HG02642 (cell line): ENCODE results near the gene QKI.
"Not testable (repeated sequence)": the region's sequence is repeated elsewhere in the genome, so short reads cannot be mapped to it uniquely, and the experiment has no call there.

Experiments
- ATAC-seq: cut with Tn5 transposase; IDR thresholded peaks from one replicate; pipeline ENCODE4 v1.9.1; 2021; ENCODE audit warnings: mild to moderate bottlenecking; ENCODE audit not compliant: unreplicated experiment, poor library complexity

The QKI gene

DNA sequence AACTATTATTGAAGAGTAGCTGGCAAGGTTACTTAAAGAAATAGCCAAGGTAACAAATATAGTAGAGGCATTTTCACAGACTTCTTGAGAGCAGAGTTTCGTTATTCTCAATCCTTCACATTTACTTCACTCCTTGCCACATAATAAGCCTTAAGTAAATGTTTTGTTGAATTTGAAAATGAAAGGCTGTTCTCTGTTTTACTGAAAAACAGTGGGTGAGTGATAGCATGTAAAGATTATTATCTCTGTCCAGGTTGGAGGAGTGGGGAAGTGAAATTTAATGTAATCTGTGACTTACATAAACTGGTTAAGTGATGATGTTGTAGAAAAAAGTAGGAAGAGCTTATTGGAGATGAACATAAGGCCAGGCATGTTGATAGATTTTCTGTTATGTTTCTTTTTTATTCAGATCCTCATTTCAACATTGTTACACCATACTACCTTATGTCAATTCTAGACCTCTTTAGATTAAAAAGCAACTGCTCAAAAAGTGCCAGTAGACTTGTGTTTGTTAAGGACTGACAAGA is 55.0 kb downstream of the QKI start:
- no peak for ATAC-seq

DNA sequence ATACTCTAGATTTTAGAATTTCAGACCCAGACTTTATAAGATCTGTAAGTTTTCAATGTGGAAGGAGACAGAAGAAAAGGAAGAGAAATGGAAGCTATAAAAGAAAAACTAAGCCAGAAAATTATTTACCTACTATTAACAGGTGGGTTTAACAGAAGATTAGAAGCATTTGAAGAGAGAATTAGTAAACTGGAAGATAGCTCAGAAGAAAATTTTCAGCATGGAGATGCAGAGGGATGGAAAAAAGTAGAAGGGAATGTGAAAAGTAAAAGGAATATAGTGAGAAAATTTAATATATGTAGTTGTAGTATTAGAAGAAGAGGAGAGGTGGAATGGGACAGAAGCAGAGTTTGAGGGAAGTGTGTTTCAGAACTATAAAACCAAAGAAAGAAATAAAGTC is 56.1 kb downstream of the QKI start:
- ATAC-seq, result no peak

DNA sequence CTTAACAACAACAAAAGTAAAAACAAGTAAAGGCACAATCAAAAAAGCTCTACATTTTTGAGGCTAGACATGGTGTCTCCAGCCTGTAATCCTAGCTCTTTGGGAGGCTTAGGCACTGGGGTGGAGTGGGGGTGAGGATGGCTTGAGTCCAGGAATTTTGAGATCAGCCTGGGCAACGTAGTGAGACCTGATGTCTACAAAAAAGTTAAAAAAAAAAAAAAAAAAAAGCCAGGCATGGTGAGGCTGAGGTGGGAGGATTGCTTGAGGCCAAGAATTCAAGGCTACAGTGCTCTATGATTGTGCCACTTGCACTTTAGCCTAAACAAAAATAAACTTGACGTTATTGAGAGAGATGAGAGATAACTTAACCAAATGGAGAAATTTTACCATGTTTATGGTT is 60.1 kb downstream of the QKI start:
- no peak for ATAC-seq

DNA sequence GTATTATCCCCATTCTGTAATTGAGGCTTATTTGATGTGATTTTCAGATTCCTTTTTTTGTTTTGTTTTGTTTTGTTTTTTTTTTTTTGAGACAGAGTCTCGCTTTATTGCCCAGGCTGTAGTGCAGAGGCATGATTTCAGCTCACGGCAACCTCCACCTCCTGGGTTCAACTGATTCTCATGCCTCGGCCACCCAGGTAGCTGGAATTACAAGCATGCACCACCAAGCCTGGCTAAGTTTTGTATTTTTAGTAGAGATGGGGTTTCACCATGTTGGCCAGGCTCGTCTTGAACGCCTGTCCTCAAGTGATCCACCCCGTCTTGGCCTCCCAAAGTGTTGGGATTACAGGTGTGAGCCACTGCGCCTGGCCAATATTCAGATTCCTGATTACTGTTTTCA is 62.4 kb downstream of the QKI start:
- not testable (repeated sequence) for ATAC-seq

DNA sequence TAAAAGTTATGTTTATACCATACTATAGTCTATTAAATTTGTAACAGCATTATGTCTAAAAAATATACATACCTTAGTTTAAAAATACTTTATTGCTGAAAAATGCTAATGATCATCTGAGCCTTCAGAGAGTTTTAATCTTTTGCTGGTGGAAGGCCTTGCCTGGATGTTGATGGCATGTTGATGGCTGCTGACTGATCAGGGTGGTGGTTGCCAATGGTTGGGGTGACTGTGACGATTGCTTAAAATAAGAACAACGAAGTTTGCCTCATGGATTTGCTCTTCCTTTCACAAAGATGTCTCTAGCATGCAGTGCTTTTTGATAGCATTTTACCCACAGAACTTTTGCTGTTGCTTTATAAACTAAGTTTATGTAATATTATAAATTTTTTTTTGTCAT is 68.6 kb downstream of the QKI start:
- no peak for ATAC-seq

DNA sequence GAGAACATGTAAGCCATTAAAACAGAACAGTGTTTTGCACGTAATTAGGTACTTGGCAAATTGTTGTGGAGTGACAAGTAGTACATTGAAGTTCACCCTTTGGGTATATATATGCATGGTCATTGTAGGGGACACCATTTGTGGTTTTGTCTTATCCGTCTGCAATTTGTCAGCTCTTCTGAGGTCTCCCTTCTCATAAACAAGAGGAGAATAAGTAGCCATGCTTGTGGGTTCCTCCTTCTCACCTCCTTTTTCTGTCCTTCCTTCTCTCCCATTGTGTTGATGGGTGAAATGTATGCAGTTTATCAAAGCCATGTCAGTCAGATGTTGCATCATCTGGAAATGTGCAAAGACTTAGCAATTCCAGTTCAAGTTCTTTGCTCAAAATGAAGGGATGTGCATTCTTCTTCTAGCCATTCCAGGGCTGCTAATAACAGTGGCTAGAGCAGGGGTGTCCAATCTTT is 70.9 kb downstream of the QKI start:
- ATAC-seq, result no peak

DNA sequence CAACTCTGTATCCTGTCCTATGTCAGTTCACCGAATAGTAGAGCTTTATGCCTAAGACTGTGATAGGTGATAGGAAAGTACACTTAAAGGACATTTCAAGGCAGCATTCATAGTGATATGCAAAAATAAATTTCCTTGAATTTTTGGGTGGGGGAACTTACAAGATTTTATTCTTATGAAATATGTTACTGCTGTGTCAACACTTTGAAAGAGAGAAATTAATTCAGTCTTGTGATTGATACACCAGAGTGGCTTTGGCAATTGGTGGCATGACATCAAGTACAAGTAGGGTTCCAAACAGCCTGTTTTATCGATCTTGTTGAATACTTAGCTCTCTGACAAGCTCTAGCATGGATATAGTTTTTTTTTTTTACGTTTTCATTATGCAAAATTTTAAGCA is 72.3 kb downstream of the QKI start:
- no peak for ATAC-seq

DNA sequence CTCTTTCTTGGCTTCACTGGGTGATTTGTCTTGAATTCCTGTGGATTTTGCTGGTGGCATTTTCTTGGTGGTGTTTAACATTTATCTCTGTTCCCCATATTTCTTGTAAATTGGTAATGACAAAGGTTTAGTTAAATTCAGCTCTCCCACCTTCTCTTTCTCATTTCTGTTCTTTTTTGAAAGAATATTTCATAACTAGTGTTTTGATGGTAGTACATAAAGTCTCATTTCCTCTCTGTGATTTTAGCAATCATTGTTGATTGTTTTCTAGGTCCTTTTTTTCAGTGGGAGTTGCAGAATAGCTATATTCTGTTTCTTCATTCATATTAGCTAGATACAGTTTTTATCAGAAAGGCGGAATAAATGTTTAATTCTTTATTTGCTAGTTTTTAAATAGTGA is 73.1 kb downstream of the QKI start:
- ATAC-seq, result no peak

DNA sequence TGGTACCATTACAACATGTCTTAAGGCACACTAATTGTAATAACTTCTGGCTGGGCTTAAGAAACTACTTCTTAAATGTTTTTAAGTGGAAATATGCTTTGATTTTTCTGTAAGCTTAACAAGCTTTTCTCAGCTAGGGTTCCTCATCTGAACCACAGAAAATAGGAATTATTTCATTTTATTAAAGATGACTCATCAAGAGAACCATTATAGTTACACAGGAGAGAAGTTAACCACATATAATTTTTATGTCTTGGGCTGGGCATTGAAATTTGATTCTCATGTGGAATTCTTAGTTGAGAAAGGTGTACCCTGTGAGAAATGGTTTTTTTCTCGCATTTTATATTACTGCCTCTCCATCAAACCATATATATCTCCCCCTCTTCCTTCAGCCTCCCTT is 75.1 kb downstream of the QKI start:
- no peak for ATAC-seq

DNA sequence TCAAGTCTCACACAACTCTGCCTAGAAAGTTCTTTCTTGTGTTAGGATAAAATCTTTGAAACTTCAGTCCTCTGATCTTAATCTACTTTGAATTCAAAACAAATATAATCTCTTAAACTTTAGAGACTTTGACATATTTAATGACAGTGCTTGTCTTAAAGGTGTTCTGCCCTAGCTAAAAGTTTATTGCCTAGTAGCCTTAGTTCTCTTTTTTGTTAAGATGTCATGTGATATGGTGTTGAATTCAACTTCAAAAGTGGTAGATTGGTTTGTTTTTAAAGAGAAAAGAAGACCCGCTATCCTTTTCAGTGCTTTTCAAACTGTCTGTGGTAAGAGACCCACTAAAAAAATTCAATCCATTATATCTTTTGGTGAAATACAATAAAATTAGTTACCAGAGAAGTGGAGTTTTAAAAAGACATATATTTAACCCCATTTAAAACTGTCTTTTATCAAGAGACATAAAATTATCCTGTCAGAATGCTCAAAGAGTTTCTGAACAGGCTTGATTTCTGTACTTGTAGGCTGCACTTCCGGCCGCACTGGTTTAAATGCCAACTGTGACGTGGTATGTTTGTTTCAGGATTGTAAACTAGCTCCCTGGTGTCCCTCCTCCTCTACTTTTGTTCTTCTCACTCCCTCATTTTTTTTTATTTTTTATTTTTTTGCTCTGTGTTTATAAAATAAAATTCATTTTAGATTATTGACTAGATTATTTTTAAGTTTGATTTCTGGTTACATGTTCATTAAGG is 76.5 kb downstream of the QKI start:
- no peak for ATAC-seq

DNA sequence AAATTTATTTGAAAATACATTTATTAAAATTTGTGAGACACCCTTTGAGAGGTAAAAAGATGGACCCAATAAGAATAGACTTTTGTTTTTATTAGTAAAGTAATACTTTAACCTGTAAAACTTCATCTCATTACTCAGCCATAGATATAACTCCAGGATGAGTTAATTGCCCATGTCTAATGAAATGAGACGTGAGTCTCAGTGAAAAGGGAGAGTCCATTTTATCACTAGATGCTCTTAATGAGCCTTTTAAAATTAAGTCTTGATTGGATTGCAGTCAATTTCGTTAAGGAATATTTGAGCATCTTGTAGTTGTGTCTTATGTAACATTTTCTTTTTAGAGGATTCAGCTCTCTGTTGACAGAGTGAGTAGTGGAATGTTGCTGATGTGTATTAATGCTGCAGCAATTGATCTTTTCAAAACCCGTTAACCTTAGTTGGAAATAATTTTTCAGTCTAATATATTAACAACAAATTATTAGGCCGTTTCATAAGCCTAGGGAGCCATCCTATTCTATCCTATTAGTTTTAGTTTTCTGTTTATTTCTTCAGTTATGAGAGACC is 77.3 kb downstream of the QKI start:
- ATAC-seq, result no peak

DNA sequence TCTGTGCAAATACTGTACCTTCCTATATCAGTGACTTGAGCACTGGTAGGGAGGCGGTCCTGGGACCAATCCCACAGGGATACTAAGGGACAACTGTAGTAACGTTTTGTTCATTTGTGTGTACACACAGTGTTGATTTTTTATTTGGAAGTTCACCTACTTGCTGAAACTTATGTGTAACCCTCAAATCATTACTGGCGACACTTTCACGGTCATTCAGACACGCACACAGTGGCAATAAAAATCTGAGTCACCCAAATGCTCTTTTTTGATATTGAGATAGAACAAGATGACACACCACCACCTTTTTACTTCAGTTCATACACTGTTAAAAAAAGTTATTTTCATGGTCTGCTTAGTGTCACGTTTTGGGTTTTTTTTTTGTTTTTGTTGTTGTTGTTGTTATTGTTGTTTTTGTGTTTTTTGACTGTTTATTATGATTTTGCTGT is 79.8 kb downstream of the QKI start:
- no peak for ATAC-seq

DNA sequence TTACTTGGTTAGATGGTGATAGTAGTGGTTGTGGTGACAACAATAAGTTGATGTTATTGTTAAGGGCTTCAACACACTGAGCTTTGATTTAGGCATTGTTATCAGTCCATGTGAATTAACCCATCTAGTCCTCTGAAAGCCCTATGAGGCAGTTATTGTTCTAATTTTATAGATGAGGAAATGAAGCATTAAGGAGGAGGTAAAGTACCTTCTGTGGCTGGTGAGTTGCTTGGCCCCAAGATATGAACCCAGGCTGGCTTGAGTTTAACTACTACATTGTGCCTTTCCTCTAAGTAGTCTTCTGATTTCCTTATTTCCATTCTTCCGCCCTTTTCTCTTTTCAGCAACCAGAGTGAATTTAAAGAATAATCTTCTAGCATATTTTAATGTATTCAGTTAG is 81.7 kb downstream of the QKI start:
- no peak for ATAC-seq

DNA sequence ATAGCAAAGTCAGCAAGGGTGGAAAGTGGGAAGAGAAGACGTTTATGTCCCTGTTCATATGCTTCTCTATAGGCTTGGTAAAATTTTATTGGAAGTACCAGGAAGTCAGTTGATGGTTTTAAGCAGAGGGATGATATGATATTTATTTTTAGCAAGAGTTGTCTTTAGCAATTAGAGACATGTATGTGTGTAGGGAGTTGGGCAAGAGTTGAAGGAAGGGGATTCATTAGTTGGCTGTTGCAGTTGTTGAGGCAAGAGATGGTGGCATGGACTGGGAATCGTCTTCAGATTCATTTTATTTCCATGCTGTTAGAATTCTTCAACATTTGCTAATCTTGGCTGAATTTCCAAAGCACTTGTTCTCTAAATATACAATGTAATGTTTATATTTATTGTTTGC is 85.6 kb downstream of the QKI start:
- ATAC-seq, result no peak

DNA sequence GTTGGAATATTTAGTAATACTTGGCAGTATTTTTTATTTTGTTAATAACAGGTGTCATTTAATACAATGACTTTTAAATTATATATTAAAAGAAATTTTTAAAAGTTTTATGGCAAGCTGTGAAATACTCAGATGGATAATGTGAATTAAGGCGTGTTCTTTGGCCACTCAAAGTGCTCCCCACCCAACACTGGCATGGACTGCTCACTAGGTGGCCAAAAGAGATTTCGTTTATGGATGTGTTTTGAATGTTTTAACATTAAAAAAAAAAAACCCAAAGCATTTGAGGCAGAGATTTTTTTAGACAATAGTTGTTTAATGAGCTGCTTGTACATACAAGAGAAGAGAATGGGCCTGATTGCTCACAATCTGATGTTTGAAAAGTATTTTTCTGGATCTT is 86.5 kb downstream of the QKI start:
- no peak for ATAC-seq

DNA sequence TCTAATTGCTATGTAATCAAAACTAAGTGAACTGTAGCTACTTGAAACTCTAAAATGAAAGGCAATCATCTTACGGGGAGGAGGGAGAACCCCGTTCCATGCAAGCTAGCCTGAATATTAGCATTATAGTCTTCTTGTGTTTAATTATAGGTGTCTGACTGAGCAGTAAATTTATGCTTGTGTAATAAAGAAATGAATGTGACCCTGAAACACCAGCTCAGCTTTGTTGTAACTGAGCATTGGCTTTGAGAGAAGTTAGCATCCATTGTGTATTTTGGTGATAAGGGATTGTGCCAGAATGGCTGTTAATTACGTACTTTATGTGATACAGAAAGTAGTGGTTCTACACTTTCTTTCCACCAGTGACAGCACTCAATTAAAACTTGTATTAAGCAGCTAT is 86.9 kb downstream of the QKI start:
- no peak for ATAC-seq

DNA sequence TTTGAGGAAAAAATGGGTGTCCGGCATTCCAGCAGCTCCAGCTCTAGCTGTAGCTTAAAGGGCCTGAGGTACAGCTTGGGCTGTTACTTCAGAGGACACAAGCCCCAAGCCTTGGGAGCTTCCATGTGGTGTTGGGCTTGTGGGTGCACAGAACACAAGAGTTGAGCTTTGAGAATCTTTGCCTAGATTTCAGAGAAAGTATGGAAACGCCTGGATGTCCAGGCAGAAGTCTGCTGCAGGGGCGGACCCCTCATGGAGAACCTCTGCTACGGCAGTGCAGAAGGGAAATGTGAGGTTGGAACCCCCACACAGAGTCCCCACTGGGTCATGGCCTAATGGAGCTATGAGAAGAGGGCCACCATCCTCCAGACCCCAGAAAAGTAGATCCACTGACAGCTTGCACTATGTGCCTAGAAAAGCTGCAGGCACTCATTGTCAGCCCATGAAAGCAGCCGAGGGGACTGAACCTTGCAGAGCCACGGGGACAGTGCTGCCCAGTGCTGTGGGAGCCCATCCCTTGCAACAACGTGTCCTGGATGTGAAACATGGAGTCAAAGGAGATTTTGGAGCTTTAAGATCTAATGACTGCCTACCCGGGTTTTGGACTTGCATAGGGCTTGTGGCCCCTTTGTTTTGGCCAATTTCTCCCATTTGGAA is 90.6 kb downstream of the QKI start:
- no peak for ATAC-seq

DNA sequence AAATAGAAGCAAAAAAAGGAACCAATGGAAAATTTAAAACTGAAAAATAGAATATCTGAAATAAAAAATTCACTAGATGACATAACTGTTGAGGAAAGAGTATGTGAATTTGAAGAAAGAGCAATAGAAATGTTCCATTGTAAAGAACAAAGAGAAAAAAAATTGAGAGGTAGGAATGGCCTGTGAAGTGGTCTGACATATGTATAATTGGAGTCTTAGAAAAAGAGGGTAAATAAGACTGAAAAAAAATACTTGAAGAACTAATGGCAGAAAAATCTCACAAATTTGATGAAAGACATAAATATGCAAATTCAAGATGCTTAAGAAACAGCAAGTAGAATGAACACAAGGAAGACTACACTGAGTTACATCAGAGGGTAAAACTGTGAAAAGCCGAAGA is 93.4 kb downstream of the QKI start:
- ATAC-seq, result no peak

DNA sequence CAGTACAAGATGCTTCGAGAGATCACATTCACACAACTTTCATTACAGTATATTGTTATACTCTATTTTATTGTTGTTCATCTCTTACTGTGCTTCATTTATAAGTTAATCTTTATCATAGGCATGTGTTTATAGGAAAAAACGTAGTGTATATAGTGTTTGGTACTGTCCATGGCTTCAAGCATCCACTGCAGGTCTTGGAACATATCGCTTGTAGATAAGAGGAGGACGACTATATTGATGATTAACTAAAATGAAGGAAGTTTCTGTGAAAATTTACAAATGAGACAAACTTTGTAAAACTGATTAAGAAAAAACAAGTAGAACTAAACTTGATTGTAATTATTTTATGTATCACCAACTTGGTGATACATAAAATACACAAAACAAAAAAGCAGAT is 98.5 kb downstream of the QKI start:
- ATAC-seq, result no peak

DNA sequence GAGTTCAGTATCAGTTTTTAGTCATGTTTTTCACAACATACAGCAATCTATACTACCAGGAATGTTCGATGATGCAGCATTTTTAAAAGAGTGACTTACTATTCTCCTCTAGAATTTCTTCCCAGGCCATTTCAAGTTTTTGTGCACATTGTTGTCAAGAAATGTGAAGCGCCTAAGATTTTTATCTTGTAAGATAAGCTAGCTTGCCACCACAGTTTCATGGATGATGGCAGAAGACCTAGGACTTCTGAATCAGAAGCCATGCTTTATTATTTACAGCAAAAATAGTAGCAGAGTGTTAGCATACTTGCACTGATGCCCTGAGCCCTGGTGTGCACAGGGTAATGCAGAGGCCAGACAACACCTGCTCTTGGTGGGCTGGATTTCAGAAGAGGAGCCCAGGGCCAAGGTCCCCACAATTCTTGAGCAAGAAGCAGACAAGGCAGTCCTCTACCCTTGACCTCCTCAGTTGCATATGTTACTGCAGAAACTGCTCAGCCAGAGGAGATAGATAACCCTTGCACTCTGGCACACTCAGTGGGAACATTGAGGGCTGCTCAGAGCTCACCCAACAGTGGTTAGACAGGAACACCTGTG is 99.2 kb downstream of the QKI start:
- ATAC-seq, result no peak

DNA sequence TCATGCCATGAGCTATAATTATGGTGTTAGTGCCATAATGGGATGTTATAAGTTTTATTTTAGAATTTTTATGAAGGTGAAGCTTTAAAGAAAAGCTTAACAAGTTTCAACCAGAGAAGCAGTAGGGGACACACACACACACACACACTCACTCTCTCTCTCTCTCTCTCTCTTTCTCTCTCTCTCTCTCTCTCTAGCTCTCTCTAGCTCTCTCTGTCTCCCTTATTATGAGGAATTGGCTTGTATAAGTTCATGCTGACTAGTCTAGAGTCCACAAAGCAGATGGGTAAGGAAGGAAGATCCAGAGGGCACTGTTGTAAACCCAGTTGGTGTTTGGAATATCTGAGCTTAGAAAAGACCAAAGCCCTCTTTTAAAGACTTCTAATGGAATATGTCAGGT is 102.4 kb downstream of the QKI start:
- no peak for ATAC-seq
